ENCODE data around the gene KEAP1. TPM values are rescaled to one million over a fixed set of nuclear protein-coding genes. Genes with fewer than 3 reads are reported as not detected.

KEAP1 gene
- total RNA-seq, 1 donor from 2014 or later: 71.2 TPM

- Mint-ChIP-seq H3K36me3 (no peaks in the 10 kb centered on the region), H3K27ac (no peak overlapping the region), H3K4me3 (no peak overlapping the region), H3K9me3 (peaks cover 4% of the 10 kb centered on the region), H3K4me1 (ENCODE audit: unreplicated experiment) (peaks cover 9% of the 10 kb centered on the region), H3K27me3 (peaks cover 2% of the 10 kb centered on the region)
- TF ChIP-seq CTCF (conservative IDR thresholded peaks at IDR 0.05): no peak
- no peak for DNase-seq (ENCODE audit: extremely low spot score, unreplicated experiment)
Measured at GRCh38 chr19:10508036-10508435, 4.9 kb upstream of the KEAP1 start.

- Mint-ChIP-seq H3K4me3 (peak overlapping the region; percentile 80), H3K27me3 (no peaks in the 10 kb centered on the region), H3K27ac (peak overlapping the region; percentile 49), H3K9me3 (peaks cover 4% of the 10 kb centered on the region), H3K36me3 (no peaks in the 10 kb centered on the region), H3K4me1 (ENCODE audit: unreplicated experiment) (peaks cover 15% of the 10 kb centered on the region)
- DNase-seq (ENCODE audit: extremely low spot score, unreplicated experiment): peak; percentile 77
- peak; percentile 83 for TF ChIP-seq CTCF (conservative IDR thresholded peaks at IDR 0.05)
Measured at GRCh38 chr19:10505583-10506229, 2.5 kb upstream of the KEAP1 start.

- H3K27me3 Mint-ChIP-seq: no peaks in the 10 kb centered on the region
- H3K4me1 Mint-ChIP-seq (ENCODE audit: unreplicated experiment): peaks cover 17% of the 10 kb centered on the region
- peak overlapping the region; percentile 89 for H3K27ac Mint-ChIP-seq
- peaks cover 4% of the 10 kb centered on the region for H3K36me3 Mint-ChIP-seq
- no peak for TF ChIP-seq CTCF (conservative IDR thresholded peaks at IDR 0.05)
- peak overlapping the region; percentile 86 for H3K4me3 Mint-ChIP-seq
- peak; percentile 93 for DNase-seq (ENCODE audit: extremely low spot score, unreplicated experiment)
- H3K9me3 Mint-ChIP-seq: peaks cover 4% of the 10 kb centered on the region
Measured at GRCh38 chr19:10502524-10503001, 593 bp downstream of the KEAP1 start.

- Mint-ChIP-seq H3K27me3 (no peaks in the 10 kb centered on the region), H3K36me3 (peaks cover 4% of the 10 kb centered on the region), H3K9me3 (peaks cover 4% of the 10 kb centered on the region), H3K27ac (peak overlapping the region; percentile 89), H3K4me1 (ENCODE audit: unreplicated experiment) (peaks cover 17% of the 10 kb centered on the region), H3K4me3 (peak overlapping the region; percentile 86)
- DNase-seq (ENCODE audit: extremely low spot score, unreplicated experiment): peak; percentile 76
- no peak for TF ChIP-seq CTCF (conservative IDR thresholded peaks at IDR 0.05)
Measured at GRCh38 chr19:10501971-10502523, 1.1 kb downstream of the KEAP1 start.

- Mint-ChIP-seq H3K36me3 (peaks cover 4% of the 10 kb centered on the region), H3K4me3 (peak overlapping the region; percentile 78), H3K27me3 (no peaks in the 10 kb centered on the region), H3K9me3 (no peaks in the 10 kb centered on the region), H3K4me1 (ENCODE audit: unreplicated experiment) (peaks cover 12% of the 10 kb centered on the region), H3K27ac (peak overlapping the region; percentile 39)
- DNase-seq (ENCODE audit: extremely low spot score, unreplicated experiment): no peak
- no peak for TF ChIP-seq CTCF (conservative IDR thresholded peaks at IDR 0.05)
Measured at GRCh38 chr19:10500247-10500592, 2.9 kb downstream of the KEAP1 start.
